GM23248 (cell line): Measurements from ENCODE around the gene SIK2. TPM values are rescaled to one million over a fixed set of nuclear protein-coding genes. Genes with fewer than 3 reads are reported as not detected.

ENCODE experiments used
- DNase-seq: peaks from one replicate; pipeline ENCODE4 v3.0.0-alpha.2; 2015
- H2AFZ ChIP-seq: fragments of 200-600 bp; sonication (generic); 2 replicates; pipeline ENCODE4 v1.6.1; 2016; ENCODE audit warnings: antibody characterized with exemption
- H3F3A ChIP-seq: fragments of 200-600 bp; sonication (generic); 2 replicates; pipeline ENCODE4 v1.6.1; 2016; ENCODE audit warnings: mild to moderate bottlenecking, antibody characterized with exemption, mixed run types; ENCODE audit not compliant: insufficient read depth
- H3K27ac ChIP-seq: fragments of 200-600 bp; sonication (generic); 2 replicates; pipeline ENCODE4 v1.5.1; 2016; ENCODE audit warnings: mild to moderate bottlenecking
- H3K27me3 ChIP-seq: fragments of 200-600 bp; sonication (generic); replicated peaks from 2 replicates; pipeline ENCODE4 v1.6.1; 2016; ENCODE audit warnings: mild to moderate bottlenecking; ENCODE audit not compliant: insufficient read depth
- H3K36me3 ChIP-seq: fragments of 200-600 bp; sonication (generic); 2 replicates; pipeline ENCODE4 v1.6.1; 2016; ENCODE audit warnings: low read depth, mild to moderate bottlenecking
- H3K4me1 ChIP-seq: fragments of 200-600 bp; sonication (generic); 2 replicates; pipeline ENCODE4 v1.6.1; 2016; ENCODE audit warnings: mild to moderate bottlenecking; ENCODE audit not compliant: insufficient read depth
- H3K4me2 ChIP-seq: fragments of 200-600 bp; sonication (generic); one replicate; pipeline ENCODE4 v1.6.1; 2016; ENCODE audit warnings: mild to moderate bottlenecking; ENCODE audit not compliant: unreplicated experiment
- H3K4me3 ChIP-seq: fragments of 200-600 bp; sonication (generic); 2 replicates; pipeline ENCODE4 v1.5.1; 2016; ENCODE audit warnings: mild to moderate bottlenecking
- H3K79me2 ChIP-seq: fragments of 200-600 bp; sonication (generic); 2 replicates; pipeline ENCODE4 v1.6.1; 2016; ENCODE audit warnings: mild to moderate bottlenecking; ENCODE audit not compliant: insufficient read depth
- H3K9ac ChIP-seq: fragments of 200-600 bp; sonication (generic); 2 replicates; pipeline ENCODE4 v1.6.1; 2016; ENCODE audit warnings: mild to moderate bottlenecking
- H3K9me2 ChIP-seq: fragments of 200-600 bp; sonication (generic); 2 replicates; pipeline ENCODE4 v1.6.1; 2016; ENCODE audit warnings: mixed run types, mild to moderate bottlenecking, moderate library complexity; ENCODE audit not compliant: insufficient read depth
- H3K9me3 ChIP-seq: fragments of 200-600 bp; sonication (generic); one replicate; pipeline ENCODE4 v1.6.1; 2017; ENCODE audit warnings: low read depth
- H4K20me1 ChIP-seq: fragments of 200-600 bp; sonication (generic); 2 replicates; pipeline ENCODE4 v1.6.0; 2016; ENCODE audit not compliant: insufficient read depth
- EZH2 ChIP-seq: fragments of 200-600 bp; sonication (generic); IDR thresholded peaks from 2 replicates; pipeline ENCODE4 v1.6.1; 2018; ENCODE audit warnings: antibody characterized with exemption, mild to moderate bottlenecking; ENCODE audit not compliant: insufficient read depth, poor library complexity, severe bottlenecking
- EZH2phosphoT487 ChIP-seq: fragments of 200-600 bp; sonication (generic); IDR thresholded peaks from 2 replicates; pipeline ENCODE4 v1.6.1; 2018; ENCODE audit warnings: antibody characterized with exemption, moderate library complexity, mild to moderate bottlenecking, low read depth; ENCODE audit not compliant: insufficient read depth
- WGBS, 2 experiments: methylation state at CpG; one replicate each; pipeline ENCODE4 v1.1.6; 2015 to 2017; ENCODE audit warnings: low lambda C conversion rate in 2 of 2, low coverage in 1 of 2; ENCODE audit errors: missing lambda C conversion rate in 2 of 2; 5-methylcytosine and 5-hydroxymethylcytosine counted together
- in situ Hi-C: fragments of 300-500 bp; cut with MboI; formaldehyde crosslinking; loops from 2 replicates; pipeline ENCODE4 v1.15.0; 2020
- polyA plus RNA-seq: library from polyadenylated mRNA; unstranded; fragments of >200 nt; fragmentation: Nextera tagmentation; extraction: Ambion mirVana; gene quantifications from 2 replicates; pipeline ENCODE4 v1.2.1, GENCODE V29; 2016
- total RNA-seq: library from RNA; depleted of rRNA; stranded (reverse); fragments of >200 nt; shearing (Covaris generic); gene quantifications from 2 replicates; pipeline ENCODE4 v1.2.3, GENCODE V29; 2014

Gene SIK2
- total and polyA plus RNA-seq, 2 experiments from 2014 or later: 5.9 to 14.8 TPM

DNA sequence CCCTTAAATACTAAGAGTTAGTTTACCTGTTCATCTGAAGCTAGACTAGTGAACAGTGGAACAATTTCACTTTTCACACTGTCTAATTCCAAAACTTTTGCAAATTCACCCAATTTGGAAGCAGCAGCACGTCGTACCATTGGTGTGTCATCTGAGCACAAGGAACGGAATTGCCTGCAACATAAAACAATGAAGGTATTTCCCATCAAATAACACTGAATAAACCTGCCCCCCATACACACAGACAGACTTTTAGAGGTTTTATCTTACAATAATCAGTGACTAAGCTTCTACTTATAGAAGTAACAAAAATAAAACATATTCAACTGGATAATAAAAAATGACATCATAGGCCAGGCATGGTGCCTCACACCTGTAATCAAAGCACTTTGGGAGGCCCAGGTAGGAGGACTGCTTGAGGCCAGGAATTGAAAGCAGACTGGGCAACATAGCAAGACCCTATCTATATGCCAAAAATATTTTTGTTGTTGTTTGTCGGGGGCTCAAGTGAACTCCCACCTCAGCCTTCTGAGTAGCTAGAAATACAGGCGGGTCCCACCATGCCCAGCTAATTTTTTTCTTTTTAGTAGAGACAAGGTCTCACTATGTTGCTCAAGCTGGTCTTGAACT is 157.6 kb downstream of the SIK2 start:
- Histone ChIP-seq H3K27ac (no peak overlapping the region), H3K27me3 (no peaks in the 10 kb centered on the region), H2AFZ (no peak overlapping the region), H3K36me3 (peaks cover 53% of the 10 kb centered on the region), H3K79me2 (peaks cover 62% of the 10 kb centered on the region), H3K9me2 (no peaks in the 10 kb centered on the region), H3K4me2 (no peak overlapping the region), H3F3A (peaks cover 8% of the 10 kb centered on the region; the same call in 1 of the 2 replicates), H3K9me3 (no peaks in the 10 kb centered on the region), H3K4me1 (peaks cover 18% of the 10 kb centered on the region), H3K9ac (no peak overlapping the region), H3K4me3 (no peak overlapping the region), H4K20me1 (no peaks in the 10 kb centered on the region)
- no peak for DNase-seq
- in situ Hi-C loops: no loop called here
- WGBS, 2 experiments: 72 to 79% methylated on average over 5 of the region's 5 CpGs
- TF ChIP-seq EZH2: no peak
- no peak for TF ChIP-seq EZH2phosphoT487

DNA sequence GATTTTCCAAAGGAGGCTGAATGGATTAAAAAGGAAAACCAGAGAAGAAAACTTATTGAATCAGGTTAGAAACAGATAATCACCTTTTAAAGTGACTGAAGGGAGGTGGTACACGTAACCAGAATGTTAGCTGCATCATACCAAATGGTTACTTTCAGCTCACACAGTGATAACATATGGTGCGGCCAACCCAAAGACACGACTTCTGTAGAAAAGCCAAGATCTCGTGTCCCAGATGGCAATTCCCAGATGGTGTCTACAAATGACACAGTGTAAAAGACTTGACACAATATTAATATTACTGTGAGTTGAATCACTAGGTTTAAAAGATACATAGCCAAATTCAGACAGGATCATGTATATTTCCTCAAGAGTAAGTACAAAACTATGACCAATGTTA is 158.8 kb downstream of the SIK2 start:
- WGBS, 2 experiments: 76 to 77% methylated on average over 4 of the region's 4 CpGs
- H3K79me2 ChIP-seq: peaks cover 74% of the 10 kb centered on the region
- peaks cover 49% of the 10 kb centered on the region for H3K36me3 ChIP-seq

DNA sequence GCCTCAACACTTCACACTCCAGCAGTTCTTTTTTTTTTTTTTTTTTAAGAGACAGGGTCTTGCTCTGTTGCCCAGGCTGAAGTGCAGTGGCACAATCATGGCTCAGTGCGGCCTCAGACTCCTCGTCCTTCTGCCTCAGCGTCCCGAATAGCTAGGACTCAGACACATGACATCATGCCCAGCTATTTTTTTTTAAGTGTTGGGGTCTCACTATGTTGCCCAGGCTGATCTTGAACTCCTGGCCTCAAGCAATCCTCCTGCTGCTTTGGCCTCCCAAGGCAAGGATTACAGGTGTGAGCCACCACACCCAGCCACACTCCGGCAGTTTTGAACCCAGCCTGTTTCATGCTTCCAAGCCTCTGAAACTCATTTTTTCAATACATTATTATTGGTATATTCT is 160.3 kb downstream of the SIK2 start:
- H2AFZ ChIP-seq: no peak overlapping the region
- H3K36me3 ChIP-seq: peaks cover 37% of the 10 kb centered on the region
- H3K4me1 ChIP-seq: peaks cover 24% of the 10 kb centered on the region
- no peaks in the 10 kb centered on the region for H4K20me1 ChIP-seq
- H3K27me3 ChIP-seq: no peaks in the 10 kb centered on the region
- peaks cover 66% of the 10 kb centered on the region for H3K79me2 ChIP-seq
- DNase-seq: no peak
- H3K27ac ChIP-seq: no peak overlapping the region
- H3K9me2 ChIP-seq: no peaks in the 10 kb centered on the region
- 95 to 99% methylated on average over 5 of the region's 5 CpGs for WGBS, 2 experiments
- no peak overlapping the region for H3K9ac ChIP-seq
- TF ChIP-seq EZH2phosphoT487: no peak
- no peak for TF ChIP-seq EZH2
- peaks cover 22% of the 10 kb centered on the region for H3F3A ChIP-seq
- no peak overlapping the region for H3K4me2 ChIP-seq
- in situ Hi-C loops: no loop called here
- no peak overlapping the region for H3K4me3 ChIP-seq
- H3K9me3 ChIP-seq: no peaks in the 10 kb centered on the region

More for the DNA sequence above, 158.8 kb downstream of the SIK2 start:
- no peak overlapping the region for H3K4me2 ChIP-seq
- in situ Hi-C loops: no loop called here
- TF ChIP-seq EZH2phosphoT487: no peak
- no peak for TF ChIP-seq EZH2
- no peaks in the 10 kb centered on the region for H3K9me2 ChIP-seq
- no peak overlapping the region for H2AFZ ChIP-seq
- no peaks in the 10 kb centered on the region for H3K27me3 ChIP-seq
- no peak overlapping the region for H3K9ac ChIP-seq
- no peak for DNase-seq
- H4K20me1 ChIP-seq: no peaks in the 10 kb centered on the region
- H3F3A ChIP-seq: peaks cover 12% of the 10 kb centered on the region; the same call in 1 of the 2 replicates
- no peak overlapping the region for H3K4me3 ChIP-seq
- no peak overlapping the region for H3K27ac ChIP-seq
- peaks cover 21% of the 10 kb centered on the region for H3K4me1 ChIP-seq
- no peaks in the 10 kb centered on the region for H3K9me3 ChIP-seq

DNA sequence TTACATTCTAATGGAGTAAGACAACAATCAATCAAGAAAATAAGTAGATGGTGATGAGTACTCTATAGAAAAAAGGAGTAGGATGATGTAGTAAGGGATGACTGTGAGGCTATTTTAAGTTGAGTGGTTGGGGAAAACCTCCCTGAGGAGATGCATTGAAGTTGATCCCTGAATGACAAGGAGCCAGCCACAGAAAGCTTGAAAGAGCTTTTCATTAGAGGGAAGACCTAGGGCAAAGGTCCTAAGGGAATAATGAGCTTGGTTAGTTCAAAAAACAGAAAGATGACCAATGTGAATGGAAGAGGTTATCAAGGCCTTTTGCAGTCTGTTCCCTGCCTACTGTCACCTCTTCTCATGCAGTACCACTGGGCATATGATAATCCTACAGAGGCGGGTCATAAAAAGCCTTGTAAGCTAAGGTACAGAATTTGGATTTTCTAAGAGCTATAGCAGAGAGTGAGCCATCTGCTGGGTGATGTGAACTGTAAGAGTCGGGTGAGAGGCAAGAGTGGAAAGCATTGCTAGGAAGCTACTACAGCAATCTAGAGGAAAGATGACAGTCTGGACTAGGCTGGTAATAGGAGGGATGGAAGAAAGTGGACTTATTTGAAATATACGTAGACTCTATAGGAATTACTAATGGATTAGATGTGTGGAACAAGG is 160.9 kb downstream of the SIK2 start:
- Histone ChIP-seq H3K79me2 (peaks cover 66% of the 10 kb centered on the region), H4K20me1 (no peaks in the 10 kb centered on the region), H3K9ac (no peak overlapping the region), H3K27me3 (no peaks in the 10 kb centered on the region), H3F3A (peaks cover 22% of the 10 kb centered on the region), H3K4me2 (no peak overlapping the region), H3K9me2 (no peaks in the 10 kb centered on the region), H2AFZ (no peak overlapping the region), H3K9me3 (no peaks in the 10 kb centered on the region), H3K4me1 (peaks cover 24% of the 10 kb centered on the region), H3K4me3 (no peak overlapping the region), H3K36me3 (peaks cover 31% of the 10 kb centered on the region), H3K27ac (no peak overlapping the region)
- WGBS, 2 experiments: 74 to 79% methylated on average over 3 of the region's 3 CpGs
- in situ Hi-C loops: no loop called here
- peak; percentile 39 for DNase-seq
- TF ChIP-seq EZH2: no peak
- TF ChIP-seq EZH2phosphoT487: no peak
